OCI-LY1 (cell line): ENCODE measurements around the gene PTPN14.

Experiments
- H2AFZ ChIP-seq: fragments of 200-600 bp; sonication (generic), shearing (Covaris generic); 2 replicates; pipeline ENCODE4 v1.6.0; 2014; ENCODE audit warnings: antibody characterized with exemption, mild to moderate bottlenecking, low read length
- H3F3A ChIP-seq: fragments of 200-600 bp; sonication (generic), shearing (Covaris generic); 2 replicates; pipeline ENCODE4 v1.6.0; 2014; ENCODE audit warnings: mild to moderate bottlenecking, antibody characterized with exemption, low read length, moderate library complexity; ENCODE audit not compliant: insufficient read depth
- H3K27ac ChIP-seq: fragments of 200-600 bp; sonication (generic); 2 replicates; pipeline ENCODE4 v1.5.1; 2014; ENCODE audit warnings: low read length, mixed run types, mild to moderate bottlenecking, low read depth; ENCODE audit not compliant: poor library complexity, severe bottlenecking
- H3K27me3 ChIP-seq: fragments of 200-600 bp; sonication (generic); 2 replicates; pipeline ENCODE4 v1.6.0; 2014; ENCODE audit warnings: antibody characterized with exemption, mild to moderate bottlenecking, low read length, moderate library complexity; ENCODE audit not compliant: insufficient read depth
- H3K36me3 ChIP-seq: fragments of 200-600 bp; sonication (generic); 2 replicates; pipeline ENCODE4 v1.6.1; 2014; ENCODE audit warnings: mild to moderate bottlenecking, antibody characterized with exemption, low read length, moderate library complexity, mixed read lengths; ENCODE audit not compliant: insufficient read depth
- H3K4me1 ChIP-seq: fragments of 200-600 bp; sonication (generic); 2 replicates; pipeline ENCODE4 v1.5.1; 2014; ENCODE audit warnings: mild to moderate bottlenecking, low read length, moderate library complexity; ENCODE audit not compliant: insufficient read depth, severe bottlenecking
- H3K4me2 ChIP-seq: fragments of 200-600 bp; sonication (generic), shearing (Covaris generic); 2 replicates; pipeline ENCODE4 v1.6.1; 2014; ENCODE audit warnings: low read length
- H3K4me3 ChIP-seq: fragments of 200-600 bp; sonication (generic); 2 replicates; pipeline ENCODE4 v1.5.1; 2014; ENCODE audit warnings: low read length, low read depth, mild to moderate bottlenecking, mixed read lengths; ENCODE audit not compliant: poor library complexity, severe bottlenecking
- H3K79me2 ChIP-seq: fragments of 200-600 bp; shearing (Covaris generic); 2 replicates; pipeline ENCODE4 v1.6.1; 2016; ENCODE audit warnings: mixed run types, low read length, mixed read lengths; ENCODE audit not compliant: insufficient read depth
- H3K9ac ChIP-seq: fragments of 200-600 bp; sonication (generic), shearing (Covaris generic); 2 replicates; pipeline ENCODE4 v1.6.1; 2014; ENCODE audit warnings: mild to moderate bottlenecking, low read length, mixed read lengths
- H3K9me2 ChIP-seq: fragments of 200-600 bp; sonication (generic), shearing (Covaris generic); 2 replicates; pipeline ENCODE4 v1.6.1; 2014; ENCODE audit warnings: low read depth, mild to moderate bottlenecking, low read length, mixed read lengths
- H3K9me3 ChIP-seq: fragments of 200-600 bp; shearing (Covaris generic); 2 replicates; pipeline ENCODE4 v1.6.1; 2014; ENCODE audit warnings: low read length, mixed read lengths
- H4K20me1 ChIP-seq: fragments of 200-600 bp; sonication (generic), shearing (Covaris generic); 2 replicates; pipeline ENCODE4 v1.6.0; 2016; ENCODE audit warnings: mild to moderate bottlenecking, low read length; ENCODE audit not compliant: insufficient read depth
- EZH2 ChIP-seq: fragments of 200-600 bp; sonication (generic), shearing (Covaris generic); IDR thresholded peaks from 2 replicates; pipeline ENCODE4 v1.8.0; 2017; ENCODE audit warnings: borderline replicate concordance, mixed run types, mild to moderate bottlenecking, antibody characterized with exemption, low read length, moderate library complexity, mixed read lengths
- TF ChIP-seq, protein P1 (sequence below): fragments of 200-600 bp; sonication (generic), shearing (Covaris generic); IDR thresholded peaks from 2 replicates; pipeline ENCODE4 v1.5.1; 2017; ENCODE audit warnings: mild to moderate bottlenecking, antibody characterized with exemption, low read length, moderate library complexity, mixed read lengths

PTPN14 gene

GRCh38 chr1:214354440-214355148 lies 196.8 kb downstream of the PTPN14 start:
- no peaks in the 10 kb centered on the region for H3K27me3 ChIP-seq
- H4K20me1 ChIP-seq = no peaks in the 10 kb centered on the region
- no peak overlapping the region for H2AFZ ChIP-seq
- no peaks in the 10 kb centered on the region for H3K79me2 ChIP-seq
- no peak overlapping the region for H3K9ac ChIP-seq
- H3K4me1 ChIP-seq = no peaks in the 10 kb centered on the region
- H3K4me3 ChIP-seq = no peak overlapping the region
- H3K4me2 ChIP-seq = no peak overlapping the region
- H3K27ac ChIP-seq = no peak overlapping the region
- H3F3A ChIP-seq = no peaks in the 10 kb centered on the region
- no peaks in the 10 kb centered on the region for H3K36me3 ChIP-seq
- TF ChIP-seq EZH2 = no peak
- TF ChIP-seq, protein P1, sequence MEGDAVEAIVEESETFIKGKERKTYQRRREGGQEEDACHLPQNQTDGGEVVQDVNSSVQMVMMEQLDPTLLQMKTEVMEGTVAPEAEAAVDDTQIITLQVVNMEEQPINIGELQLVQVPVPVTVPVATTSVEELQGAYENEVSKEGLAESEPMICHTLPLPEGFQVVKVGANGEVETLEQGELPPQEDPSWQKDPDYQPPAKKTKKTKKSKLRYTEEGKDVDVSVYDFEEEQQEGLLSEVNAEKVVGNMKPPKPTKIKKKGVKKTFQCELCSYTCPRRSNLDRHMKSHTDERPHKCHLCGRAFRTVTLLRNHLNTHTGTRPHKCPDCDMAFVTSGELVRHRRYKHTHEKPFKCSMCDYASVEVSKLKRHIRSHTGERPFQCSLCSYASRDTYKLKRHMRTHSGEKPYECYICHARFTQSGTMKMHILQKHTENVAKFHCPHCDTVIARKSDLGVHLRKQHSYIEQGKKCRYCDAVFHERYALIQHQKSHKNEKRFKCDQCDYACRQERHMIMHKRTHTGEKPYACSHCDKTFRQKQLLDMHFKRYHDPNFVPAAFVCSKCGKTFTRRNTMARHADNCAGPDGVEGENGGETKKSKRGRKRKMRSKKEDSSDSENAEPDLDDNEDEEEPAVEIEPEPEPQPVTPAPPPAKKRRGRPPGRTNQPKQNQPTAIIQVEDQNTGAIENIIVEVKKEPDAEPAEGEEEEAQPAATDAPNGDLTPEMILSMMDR = no peak
- H3K9me3 ChIP-seq = no peaks in the 10 kb centered on the region
- H3K9me2 ChIP-seq = no peaks in the 10 kb centered on the region

GRCh38 chr1:214352838-214353237 lies 198.6 kb downstream of the PTPN14 start:
- TF ChIP-seq EZH2 = no peak
- TF ChIP-seq, protein P1 = no peak
- no peaks in the 10 kb centered on the region for H3F3A ChIP-seq

GRCh38 chr1:214351551-214352277 lies 199.7 kb downstream of the PTPN14 start:
- H3K79me2 ChIP-seq = no peaks in the 10 kb centered on the region
- H3K9ac ChIP-seq = no peak overlapping the region
- no peaks in the 10 kb centered on the region for H3K4me1 ChIP-seq
- H3F3A ChIP-seq = no peaks in the 10 kb centered on the region
- no peaks in the 10 kb centered on the region for H3K9me3 ChIP-seq
- no peak overlapping the region for H3K27ac ChIP-seq
- no peak for TF ChIP-seq EZH2
- TF ChIP-seq, protein P1 = no peak
- no peaks in the 10 kb centered on the region for H3K36me3 ChIP-seq
- H4K20me1 ChIP-seq = no peaks in the 10 kb centered on the region
- H2AFZ ChIP-seq = no peak overlapping the region
- H3K9me2 ChIP-seq = no peaks in the 10 kb centered on the region
- no peak overlapping the region for H3K4me3 ChIP-seq
- H3K27me3 ChIP-seq = no peaks in the 10 kb centered on the region
- no peak overlapping the region for H3K4me2 ChIP-seq

More at GRCh38 chr1:214352838-214353237, 198.6 kb downstream of the PTPN14 start:
- Histone ChIP-seq H3K27ac (no peak overlapping the region), H3K9me3 (no peaks in the 10 kb centered on the region), H3K4me2 (no peak overlapping the region), H2AFZ (no peak overlapping the region), H3K9ac (no peak overlapping the region), H3K4me1 (no peaks in the 10 kb centered on the region), H3K4me3 (no peak overlapping the region), H3K27me3 (no peaks in the 10 kb centered on the region), H3K79me2 (no peaks in the 10 kb centered on the region), H3K36me3 (no peaks in the 10 kb centered on the region), H3K9me2 (no peaks in the 10 kb centered on the region), H4K20me1 (no peaks in the 10 kb centered on the region)
